Ovary (tissue), 3 donors: Measurements from ENCODE around the gene TRAK2.

Experiments
- CTCF ChIP-seq, 3 donors: fragments of 450-650 bp in 2 of 3; fragments of 200-600 bp in 1 of 3; IDR thresholded peaks; one replicate each; pipeline versions ENCODE4 v1.5.1 to v1.8.0; 2016 to 2022; ENCODE audit warnings: antibody characterized with exemption in 3 of 3, mild to moderate bottlenecking in 1 of 3
- EP300 ChIP-seq: sonication (generic); formaldehyde crosslinking; IDR thresholded peaks from one replicate; pipeline ENCODE4 v1.6.1; 2017; ENCODE audit warnings: antibody characterized with exemption
- POLR2A ChIP-seq: fragments of 450-650 bp; IDR thresholded peaks from one replicate; pipeline ENCODE4 v1.6.1; 2017; ENCODE audit warnings: antibody characterized with exemption, mild to moderate bottlenecking, moderate library complexity
- donor health status: DM: no; HTN: no; CAD: no.

DNA sequence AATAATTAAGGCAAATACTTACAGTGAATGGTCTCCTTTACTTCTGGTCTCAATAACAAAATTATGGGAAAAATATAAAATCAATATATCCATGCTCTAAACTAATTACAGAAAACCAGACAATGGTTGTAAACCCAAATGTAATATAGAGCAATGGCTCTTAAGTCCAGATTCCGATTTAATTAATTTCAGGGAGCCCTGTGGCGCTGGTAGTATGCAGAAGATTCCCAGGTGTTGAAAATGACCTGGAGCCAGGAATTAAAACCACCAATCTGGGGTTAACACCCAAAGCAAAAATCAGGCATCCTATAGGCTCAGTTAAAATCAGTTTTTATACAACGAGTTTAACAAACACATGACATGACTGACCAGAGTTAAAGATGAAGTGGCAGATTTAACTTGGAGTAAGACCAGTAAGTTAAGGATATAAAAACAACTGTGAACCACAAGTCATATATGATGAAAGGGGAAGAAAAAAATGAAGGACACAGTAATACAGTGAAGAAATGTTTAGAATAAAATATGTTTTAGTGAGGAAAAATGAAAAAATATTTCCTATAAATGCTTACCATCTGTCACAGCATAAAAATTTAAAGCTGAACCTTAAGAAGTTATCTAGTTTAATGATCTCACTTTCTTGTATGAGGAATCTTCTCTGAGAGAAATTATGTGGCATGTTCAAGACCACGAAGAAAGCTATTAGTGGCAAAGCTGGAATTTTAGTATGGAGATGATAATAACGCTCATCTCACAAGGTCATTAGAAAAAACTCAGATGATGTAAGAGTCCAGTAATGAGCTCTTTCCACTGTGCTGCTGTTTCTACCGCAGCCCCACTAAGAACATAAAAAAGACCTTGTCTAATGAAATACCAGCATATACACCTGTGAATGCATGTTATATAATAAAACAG, 48.4 kb downstream of the TRAK2 start:
- no peak for TF ChIP-seq POLR2A
- no peak for TF ChIP-seq CTCF (IDR thresholded peaks at IDR 0.05)
- TF ChIP-seq EP300 = no peak
